Breast epithelium (tissue), 4 donors: ENCODE data around the gene ST7. TPM values are rescaled to one million over a fixed set of nuclear protein-coding genes. Genes with fewer than 3 reads are reported as not detected.
A peak's percentile ranks its signal among the peaks of the same experiment; 100 is the strongest.

ENCODE experiments used
- DNase-seq, 2 donors: peaks; one replicate each; pipeline ENCODE4 v3.0.0-alpha.2; 2019; ENCODE audit warnings: low spot score in 2 of 2
- H3K27ac ChIP-seq, 2 donors: fragments of 200-600 bp; sonication (generic) in 1 of 2; one replicate each; pipeline ENCODE4 v1.5.1; 2016 to 2019; ENCODE audit warnings: mild to moderate bottlenecking in 1 of 2
- H3K27me3 ChIP-seq, 2 donors: fragments of 200-600 bp; sonication (generic) in 1 of 2; one replicate each; pipeline versions ENCODE4 v1.5.1 to v1.6.0; 2017 to 2019; ENCODE audit warnings: control low read depth in 1 of 2, mild to moderate bottlenecking in 1 of 2
- H3K36me3 ChIP-seq: fragments of 200-600 bp; one replicate; pipeline ENCODE4 v1.5.1; 2019
- H3K4me1 ChIP-seq, 2 donors: fragments of 200-600 bp; sonication (generic); one replicate each; pipeline ENCODE4 v1.5.1; 2016 to 2019; ENCODE audit warnings: control low read depth in 1 of 2
- H3K4me3 ChIP-seq, 3 donors: fragments of 200-600 bp; sonication (generic); 1 replicate in 2 of 3; 2 replicates in 1 of 3; pipeline ENCODE4 v1.5.1; 2016 to 2019; ENCODE audit warnings: mild to moderate bottlenecking in 3 of 3, moderate library complexity in 2 of 3
- H3K9me3 ChIP-seq, 2 donors: fragments of 200-600 bp; sonication (generic) in 1 of 2; one replicate each; pipeline ENCODE4 v1.5.1; 2016 to 2019; ENCODE audit warnings: control low read depth in 1 of 2
- CTCF ChIP-seq, 3 donors: fragments of 450-650 bp; IDR thresholded peaks; one replicate each; pipeline ENCODE4 v1.5.1; 2016 to 2017; ENCODE audit warnings: antibody characterized with exemption in 3 of 3, mild to moderate bottlenecking in 3 of 3, moderate library complexity in 3 of 3
- POLR2A ChIP-seq: fragments of 450-650 bp; IDR thresholded peaks from one replicate; pipeline ENCODE4 v1.6.1; 2016; ENCODE audit warnings: antibody characterized with exemption, mild to moderate bottlenecking, moderate library complexity
- POLR2AphosphoS5 ChIP-seq, 3 donors: sonication (generic); formaldehyde crosslinking; IDR thresholded peaks; one replicate each; pipeline ENCODE4 v1.6.1; 2017; ENCODE audit warnings: antibody characterized with exemption in 3 of 3
- intact Hi-C: fragments of 100-400 bp; cut with DNase I; formaldehyde crosslinking; loops from one replicate; pipeline ENCODE4 v1.15.1; 2023; ENCODE audit warnings: low total_unique reads
- total RNA-seq, 3 donors: library from RNA; depleted of rRNA; stranded (reverse); fragments of >200 nt; gene quantifications; one replicate each; pipeline ENCODE4 v1.1.0, GENCODE V29; 2016

Gene ST7
- total RNA-seq, 3 donors from 2014 or later = 24.3 to 41.4 (median 27.5) TPM

DNA sequence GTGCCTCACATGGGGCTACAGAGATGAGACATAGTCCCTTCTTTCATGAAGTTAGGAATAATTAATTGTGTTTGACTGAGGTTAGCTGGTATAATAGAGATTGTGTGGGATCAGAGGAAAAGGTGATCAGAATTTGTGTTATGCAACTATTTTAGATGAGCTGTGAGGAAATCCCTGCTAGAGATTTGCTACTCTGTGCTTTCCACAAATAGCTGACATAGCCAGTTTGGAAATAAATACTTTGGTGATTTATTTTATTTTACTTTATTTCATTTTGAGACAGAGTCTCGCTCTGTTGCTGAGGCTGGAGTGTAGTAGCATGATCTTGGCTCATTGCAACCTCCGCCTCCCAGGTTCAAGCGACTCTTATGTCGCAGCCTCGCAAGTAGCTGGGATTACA lies 32.3 kb downstream of the ST7 start:
- no peak overlapping the region for H3K4me3 ChIP-seq
- no peak for DNase-seq
- TF ChIP-seq POLR2AphosphoS5 (IDR thresholded peaks at IDR 0.05) = no peak
- no peak for TF ChIP-seq CTCF (IDR thresholded peaks at IDR 0.05)
- no peak for TF ChIP-seq POLR2A
- no peak overlapping the region for H3K27ac ChIP-seq
- H3K9me3 ChIP-seq = no peaks in the 10 kb centered on the region
- intact Hi-C loops = loop anchor here (10.0 kb wide), 1 partner anchor 139 kb away; no protein-coding TSS in a partner anchor
- H3K4me1 ChIP-seq = no peaks in the 10 kb centered on the region
- no peaks in the 10 kb centered on the region for H3K36me3 ChIP-seq
- H3K27me3 ChIP-seq = no peaks in the 10 kb centered on the region

GRCh38 chr7:116986611-116987565 lies 33.6 kb downstream of the ST7 start:
- DNase-seq = no peak
- TF ChIP-seq POLR2A (no peak), CTCF (IDR thresholded peaks at IDR 0.05) (no peak), POLR2AphosphoS5 (IDR thresholded peaks at IDR 0.05) (no peak)
- intact Hi-C loops = loop anchor here (10.0 kb wide), 1 partner anchor 138 kb away; no protein-coding TSS in a partner anchor
- Histone ChIP-seq H3K4me1 (no peaks in the 10 kb centered on the region), H3K27ac (no peak overlapping the region), H3K36me3 (no peaks in the 10 kb centered on the region), H3K27me3 (no peaks in the 10 kb centered on the region), H3K9me3 (no peaks in the 10 kb centered on the region), H3K4me3 (no peak overlapping the region)

DNA sequence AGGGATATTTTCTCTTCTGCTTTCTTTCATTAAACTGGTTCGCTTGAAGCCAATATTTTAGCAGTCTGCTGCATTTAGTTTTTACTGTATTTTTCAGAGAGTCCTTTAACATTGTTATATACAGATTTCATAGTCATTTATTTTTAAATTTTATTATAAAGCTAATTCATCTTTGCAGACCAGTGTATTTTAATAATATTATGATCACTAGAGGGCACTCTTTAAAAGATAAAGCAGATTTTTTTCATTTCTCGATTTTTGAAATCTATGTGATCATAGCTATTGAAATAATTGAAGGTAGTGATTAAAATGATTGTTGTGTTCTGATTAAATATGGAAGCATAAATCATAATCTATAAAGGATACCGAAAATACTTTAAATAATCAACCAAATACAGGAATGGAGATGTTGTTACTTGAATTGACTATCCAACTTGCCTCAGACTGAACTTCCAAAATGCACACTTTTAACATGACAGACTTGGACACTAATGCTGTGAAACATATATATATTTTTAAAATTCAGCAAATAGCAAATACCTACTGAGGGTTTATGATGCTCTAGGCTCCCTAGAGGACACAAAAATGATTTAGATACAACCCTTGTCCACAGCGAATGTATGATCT lies 35.2 kb downstream of the ST7 start:
- no peak for DNase-seq
- Histone ChIP-seq H3K27me3 (no peaks in the 10 kb centered on the region), H3K4me3 (no peak overlapping the region), H3K36me3 (no peaks in the 10 kb centered on the region), H3K9me3 (no peaks in the 10 kb centered on the region), H3K27ac (no peak overlapping the region), H3K4me1 (no peaks in the 10 kb centered on the region)
- intact Hi-C loops = loop anchor here (10.0 kb wide), 1 partner anchor 136 kb away; no protein-coding TSS in a partner anchor
- TF ChIP-seq CTCF (IDR thresholded peaks at IDR 0.05) = peak in 1 of 3 donors; percentile 20
- TF ChIP-seq POLR2A = no peak
- no peak for TF ChIP-seq POLR2AphosphoS5 (IDR thresholded peaks at IDR 0.05)

GRCh38 chr7:116990056-116990455 lies 36.8 kb downstream of the ST7 start:
- Histone ChIP-seq H3K4me1 (no peaks in the 10 kb centered on the region), H3K36me3 (no peaks in the 10 kb centered on the region), H3K9me3 (no peaks in the 10 kb centered on the region), H3K4me3 (no peak overlapping the region), H3K27ac (no peak overlapping the region), H3K27me3 (no peaks in the 10 kb centered on the region)
- TF ChIP-seq POLR2AphosphoS5 (IDR thresholded peaks at IDR 0.05) (no peak), CTCF (IDR thresholded peaks at IDR 0.05) (no peak), POLR2A (no peak)
- DNase-seq = no peak
- intact Hi-C loops = no loop called here

GRCh38 chr7:116991233-116991632 lies 37.9 kb downstream of the ST7 start:
- Histone ChIP-seq H3K4me3 (no peak overlapping the region), H3K36me3 (no peaks in the 10 kb centered on the region), H3K4me1 (no peaks in the 10 kb centered on the region), H3K27ac (no peak overlapping the region), H3K9me3 (no peaks in the 10 kb centered on the region), H3K27me3 (no peaks in the 10 kb centered on the region)
- intact Hi-C loops = no loop called here
- no peak for TF ChIP-seq POLR2A
- TF ChIP-seq CTCF (IDR thresholded peaks at IDR 0.05) = no peak
- TF ChIP-seq POLR2AphosphoS5 (IDR thresholded peaks at IDR 0.05) = no peak
- DNase-seq = no peak
